ENCODE measurements around the gene AGMAT. TPM values are rescaled to one million over a fixed set of nuclear protein-coding genes. Genes with fewer than 3 reads are reported as not detected.

Gene AGMAT
- total and polyA plus RNA-seq, 2 of the 8 experiments (the other 6 are each of a cell fraction or from before 2014, with no cell fraction given), result 3.7 to 5.8 TPM

DNA sequence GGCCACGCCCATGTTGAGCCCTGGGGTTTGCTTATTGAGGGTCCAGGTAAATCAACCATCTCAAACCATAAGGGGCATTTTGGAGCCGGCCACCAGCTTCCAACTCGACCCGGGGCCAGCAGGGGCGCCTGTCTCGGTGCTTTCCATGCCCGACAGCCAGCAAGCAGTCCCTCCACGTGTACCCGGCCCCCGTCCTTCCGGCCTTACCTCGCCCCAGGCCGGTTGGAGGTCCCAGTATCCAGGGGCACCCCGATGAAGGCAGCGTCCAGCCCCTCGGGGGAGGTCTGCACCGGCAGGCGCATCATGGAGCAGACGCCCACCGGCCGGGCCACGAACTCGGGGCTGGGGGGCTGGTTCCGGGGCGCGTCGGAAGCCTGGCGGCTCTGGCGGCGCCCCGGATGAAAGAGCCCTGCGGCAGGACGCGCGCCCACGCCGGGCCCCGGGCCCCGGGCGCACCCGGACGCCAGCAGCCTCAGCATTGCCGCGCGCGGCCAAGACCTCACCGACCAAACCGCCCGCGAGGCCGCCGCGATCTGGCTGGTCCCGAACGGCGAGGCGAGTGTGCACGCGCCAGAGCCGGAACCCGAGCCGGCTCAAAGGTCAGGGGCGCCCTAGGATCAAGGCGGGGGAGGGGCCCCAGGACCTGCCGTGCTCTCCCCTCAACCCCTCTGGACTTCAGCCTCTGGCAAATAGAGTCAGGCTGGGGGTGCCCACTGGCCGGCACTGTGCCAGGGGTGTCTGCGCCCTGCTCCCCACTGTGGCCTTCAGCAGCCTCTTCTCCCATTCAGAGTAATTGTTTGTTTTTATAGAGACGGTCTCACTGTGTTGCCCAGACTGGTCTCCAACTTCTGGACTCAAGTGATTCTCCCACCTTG lies at the start of gene AGMAT (continued):
- TF ChIP-seq, protein P1, sequence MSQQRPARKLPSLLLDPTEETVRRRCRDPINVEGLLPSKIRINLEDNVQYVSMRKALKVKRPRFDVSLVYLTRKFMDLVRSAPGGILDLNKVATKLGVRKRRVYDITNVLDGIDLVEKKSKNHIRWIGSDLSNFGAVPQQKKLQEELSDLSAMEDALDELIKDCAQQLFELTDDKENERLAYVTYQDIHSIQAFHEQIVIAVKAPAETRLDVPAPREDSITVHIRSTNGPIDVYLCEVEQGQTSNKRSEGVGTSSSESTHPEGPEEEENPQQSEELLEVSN (IDR thresholded peaks at IDR 0.05), result peak; percentile 58
- no peak for TF ChIP-seq RXRA (IDR thresholded peaks at IDR 0.05; ENCODE audit: insufficient read depth, low read depth, low read length)
- TF ChIP-seq ATF3 (IDR thresholded peaks at IDR 0.05; ENCODE audit: insufficient read depth, low read depth, low read length), result no peak
- TF ChIP-seq SUZ12 (IDR thresholded peaks at IDR 0.05; ENCODE audit: low read length), result no peak
- TF ChIP-seq NANOG (IDR thresholded peaks at IDR 0.05; ENCODE audit: insufficient read depth, low read depth, low read length, poor library complexity, severe bottlenecking), result no peak
- TF ChIP-seq BRCA1 (IDR thresholded peaks at IDR 0.05; ENCODE audit: low read depth, low read length), result no peak
- TF ChIP-seq, protein P2, sequence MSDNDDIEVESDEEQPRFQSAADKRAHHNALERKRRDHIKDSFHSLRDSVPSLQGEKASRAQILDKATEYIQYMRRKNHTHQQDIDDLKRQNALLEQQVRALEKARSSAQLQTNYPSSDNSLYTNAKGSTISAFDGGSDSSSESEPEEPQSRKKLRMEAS (IDR thresholded peaks at IDR 0.05), result peak; percentile 84
- TF ChIP-seq SP2 (IDR thresholded peaks at IDR 0.05; ENCODE audit: low read length), result no peak
